ACC112 (cell line): ENCODE results near the gene CCR8.

Experiments used
- H2AFZ ChIP-seq: fragments of 200-600 bp; sonication (generic); one replicate; pipeline ENCODE4 v1.6.0; 2017; ENCODE audit warnings: antibody characterized with exemption, low read length; ENCODE audit not compliant: unreplicated experiment
- H3K27ac ChIP-seq: fragments of 200-600 bp; sonication (generic); 2 replicates; pipeline ENCODE4 v1.5.1; 2014; ENCODE audit warnings: low read depth, mild to moderate bottlenecking, antibody characterized with exemption, low read length, moderate library complexity
- H3K27me3 ChIP-seq: fragments of 200-600 bp; sonication (generic); 2 replicates; pipeline ENCODE4 v1.6.1; 2014; ENCODE audit warnings: mild to moderate bottlenecking, antibody characterized with exemption, low read length, moderate library complexity, mixed read lengths; ENCODE audit not compliant: insufficient read depth
- H3K36me3 ChIP-seq: fragments of 200-600 bp; sonication (generic); 2 replicates; pipeline ENCODE4 v1.6.1; 2016; ENCODE audit warnings: mild to moderate bottlenecking, antibody characterized with exemption, low read length, moderate library complexity, mixed read lengths; ENCODE audit not compliant: insufficient read depth
- H3K4me1 ChIP-seq: fragments of 200-600 bp; sonication (generic); one replicate; pipeline ENCODE4 v1.6.1; 2016; ENCODE audit warnings: low read length, mixed read lengths; ENCODE audit not compliant: insufficient read depth, unreplicated experiment, control insufficient read depth
- H3K4me3 ChIP-seq: fragments of 200-600 bp; sonication (generic); 2 replicates; pipeline ENCODE4 v1.5.1; 2014; ENCODE audit warnings: mild to moderate bottlenecking, low read depth, low read length
- H3K79me2 ChIP-seq: fragments of 200-600 bp; sonication (generic); one replicate; pipeline ENCODE4 v1.6.0; 2016; ENCODE audit warnings: low read length; ENCODE audit not compliant: control insufficient read depth, unreplicated experiment, insufficient read depth

CCR8 gene

GRCh38 chr3:39330824-39331223 is 1.3 kb downstream of the CCR8 start:
- Histone ChIP-seq H3K27me3 (peaks cover 50% of the 10 kb centered on the region), H3K79me2 (no peaks in the 10 kb centered on the region), H2AFZ (no peak overlapping the region), H3K36me3 (no peaks in the 10 kb centered on the region), H3K27ac (no peak overlapping the region), H3K4me3 (no peak overlapping the region), H3K4me1 (no peaks in the 10 kb centered on the region)

- H3K79me2 ChIP-seq, result no peaks in the 10 kb centered on the region
- no peak overlapping the region for H2AFZ ChIP-seq
- no peaks in the 10 kb centered on the region for H3K4me1 ChIP-seq
- H3K27me3 ChIP-seq, result peaks cover 36% of the 10 kb centered on the region
- H3K4me3 ChIP-seq, result no peak overlapping the region
- H3K27ac ChIP-seq, result no peak overlapping the region
- H3K36me3 ChIP-seq, result no peaks in the 10 kb centered on the region
Observed at GRCh38 chr3:39332525-39332924, 3.0 kb downstream of the CCR8 start.

- Histone ChIP-seq H3K27me3 (peaks cover 34% of the 10 kb centered on the region), H3K4me1 (no peaks in the 10 kb centered on the region), H2AFZ (no peak overlapping the region), H3K27ac (no peak overlapping the region), H3K79me2 (no peaks in the 10 kb centered on the region), H3K36me3 (no peaks in the 10 kb centered on the region), H3K4me3 (no peak overlapping the region)
Observed at GRCh38 chr3:39333607-39334006, 4.1 kb downstream of the CCR8 start.

GRCh38 chr3:39334205-39334604 is 4.7 kb downstream of the CCR8 start:
- Histone ChIP-seq H2AFZ (no peak overlapping the region), H3K4me1 (no peaks in the 10 kb centered on the region), H3K36me3 (no peaks in the 10 kb centered on the region), H3K4me3 (no peak overlapping the region), H3K27ac (no peak overlapping the region), H3K27me3 (peaks cover 34% of the 10 kb centered on the region), H3K79me2 (no peaks in the 10 kb centered on the region)

- Histone ChIP-seq H3K4me3 (no peak overlapping the region), H3K27me3 (peaks cover 26% of the 10 kb centered on the region), H3K79me2 (no peaks in the 10 kb centered on the region), H2AFZ (no peak overlapping the region), H3K4me1 (no peaks in the 10 kb centered on the region), H3K27ac (no peak overlapping the region), H3K36me3 (no peaks in the 10 kb centered on the region)
Observed at GRCh38 chr3:39338201-39338600, 8.7 kb downstream of the CCR8 start.

- H3K4me1 ChIP-seq, result no peaks in the 10 kb centered on the region
- no peaks in the 10 kb centered on the region for H3K36me3 ChIP-seq
- no peak overlapping the region for H3K27ac ChIP-seq
- H3K4me3 ChIP-seq, result no peak overlapping the region
- no peak overlapping the region for H2AFZ ChIP-seq
- H3K79me2 ChIP-seq, result no peaks in the 10 kb centered on the region
- peaks cover 32% of the 10 kb centered on the region for H3K27me3 ChIP-seq
Observed at GRCh38 chr3:39339086-39339485, 9.6 kb downstream of the CCR8 start.

GRCh38 chr3:39343076-39343717 is 13.7 kb downstream of the CCR8 start:
- no peaks in the 10 kb centered on the region for H3K79me2 ChIP-seq
- no peaks in the 10 kb centered on the region for H3K36me3 ChIP-seq
- H3K4me3 ChIP-seq, result no peak overlapping the region
- no peak overlapping the region for H3K27ac ChIP-seq
- H3K4me1 ChIP-seq, result no peaks in the 10 kb centered on the region
- H2AFZ ChIP-seq, result no peak overlapping the region
- peaks cover 58% of the 10 kb centered on the region for H3K27me3 ChIP-seq

- Histone ChIP-seq H2AFZ (no peak overlapping the region), H3K4me3 (no peak overlapping the region), H3K79me2 (no peaks in the 10 kb centered on the region), H3K27me3 (peaks cover 58% of the 10 kb centered on the region), H3K4me1 (no peaks in the 10 kb centered on the region), H3K27ac (no peak overlapping the region), H3K36me3 (no peaks in the 10 kb centered on the region)
Observed at GRCh38 chr3:39343760-39344159, 14.3 kb downstream of the CCR8 start.

- H3K27me3 ChIP-seq, result peaks cover 55% of the 10 kb centered on the region
- no peak overlapping the region for H3K27ac ChIP-seq
- H3K4me3 ChIP-seq, result no peak overlapping the region
- H3K79me2 ChIP-seq, result no peaks in the 10 kb centered on the region
- H2AFZ ChIP-seq, result no peak overlapping the region
- H3K4me1 ChIP-seq, result no peaks in the 10 kb centered on the region
- no peaks in the 10 kb centered on the region for H3K36me3 ChIP-seq
Observed at GRCh38 chr3:39344746-39345344, 15.3 kb downstream of the CCR8 start.

GRCh38 chr3:39346785-39347585 is 17.5 kb downstream of the CCR8 start:
- no peaks in the 10 kb centered on the region for H3K79me2 ChIP-seq
- H3K27me3 ChIP-seq, result peaks cover 44% of the 10 kb centered on the region
- no peak overlapping the region for H3K4me3 ChIP-seq
- no peaks in the 10 kb centered on the region for H3K4me1 ChIP-seq
- no peaks in the 10 kb centered on the region for H3K36me3 ChIP-seq
- H3K27ac ChIP-seq, result no peak overlapping the region
- H2AFZ ChIP-seq, result no peak overlapping the region

GRCh38 chr3:39347586-39347876 is 18.0 kb downstream of the CCR8 start:
- no peak overlapping the region for H3K27ac ChIP-seq
- no peaks in the 10 kb centered on the region for H3K4me1 ChIP-seq
- no peak overlapping the region for H2AFZ ChIP-seq
- H3K36me3 ChIP-seq, result no peaks in the 10 kb centered on the region
- H3K27me3 ChIP-seq, result peaks cover 49% of the 10 kb centered on the region
- no peaks in the 10 kb centered on the region for H3K79me2 ChIP-seq
- no peak overlapping the region for H3K4me3 ChIP-seq
